GM13976 (cell line): Measurements from ENCODE around the gene NSMF.

Source experiments
- DNase-seq: peaks from one replicate; pipeline ENCODE4 v3.0.0; 2012; ENCODE audit warnings: low spot score
- in situ Hi-C: fragments of 300-500 bp; cut with MboI; formaldehyde crosslinking; loops from one replicate; pipeline ENCODE4 v1.12.0; 2022; ENCODE audit warnings: low sequenced_read_pairs, mixed read lengths, inconsistent platforms; ENCODE audit not compliant: unreplicated experiment
- TF ChIP-seq, protein P1 (sequence below): IDR thresholded peaks from 2 replicates; pipeline ENCODE4 v1.5.1; 2012; ENCODE audit warnings: borderline replicate concordance, mild to moderate bottlenecking; ENCODE audit not compliant: insufficient read depth; ENCODE audit errors: extremely low read depth, missing control alignments, control extremely low read depth

The NSMF gene

DNA sequence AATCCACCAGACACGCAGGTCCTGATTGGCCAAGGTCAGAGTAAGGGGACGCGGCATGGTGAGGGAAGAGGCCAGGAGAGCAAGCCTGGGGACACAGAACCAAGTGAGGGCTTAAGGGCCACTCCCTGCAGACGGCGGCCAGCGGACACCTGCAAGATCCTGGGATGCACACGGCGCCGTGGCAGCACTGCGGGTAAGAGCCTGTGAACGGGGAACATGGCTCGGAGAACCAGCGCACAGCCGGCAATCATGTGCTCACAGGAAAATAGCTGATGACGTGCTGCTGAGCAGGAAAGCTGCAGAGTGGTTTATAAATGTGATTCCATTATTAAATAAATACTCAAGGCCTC, 27.0 kb upstream of the NSMF start:
- TF ChIP-seq, protein P1, sequence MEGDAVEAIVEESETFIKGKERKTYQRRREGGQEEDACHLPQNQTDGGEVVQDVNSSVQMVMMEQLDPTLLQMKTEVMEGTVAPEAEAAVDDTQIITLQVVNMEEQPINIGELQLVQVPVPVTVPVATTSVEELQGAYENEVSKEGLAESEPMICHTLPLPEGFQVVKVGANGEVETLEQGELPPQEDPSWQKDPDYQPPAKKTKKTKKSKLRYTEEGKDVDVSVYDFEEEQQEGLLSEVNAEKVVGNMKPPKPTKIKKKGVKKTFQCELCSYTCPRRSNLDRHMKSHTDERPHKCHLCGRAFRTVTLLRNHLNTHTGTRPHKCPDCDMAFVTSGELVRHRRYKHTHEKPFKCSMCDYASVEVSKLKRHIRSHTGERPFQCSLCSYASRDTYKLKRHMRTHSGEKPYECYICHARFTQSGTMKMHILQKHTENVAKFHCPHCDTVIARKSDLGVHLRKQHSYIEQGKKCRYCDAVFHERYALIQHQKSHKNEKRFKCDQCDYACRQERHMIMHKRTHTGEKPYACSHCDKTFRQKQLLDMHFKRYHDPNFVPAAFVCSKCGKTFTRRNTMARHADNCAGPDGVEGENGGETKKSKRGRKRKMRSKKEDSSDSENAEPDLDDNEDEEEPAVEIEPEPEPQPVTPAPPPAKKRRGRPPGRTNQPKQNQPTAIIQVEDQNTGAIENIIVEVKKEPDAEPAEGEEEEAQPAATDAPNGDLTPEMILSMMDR: no peak
- DNase-seq: no peak
- in situ Hi-C loops: no loop called here

DNA sequence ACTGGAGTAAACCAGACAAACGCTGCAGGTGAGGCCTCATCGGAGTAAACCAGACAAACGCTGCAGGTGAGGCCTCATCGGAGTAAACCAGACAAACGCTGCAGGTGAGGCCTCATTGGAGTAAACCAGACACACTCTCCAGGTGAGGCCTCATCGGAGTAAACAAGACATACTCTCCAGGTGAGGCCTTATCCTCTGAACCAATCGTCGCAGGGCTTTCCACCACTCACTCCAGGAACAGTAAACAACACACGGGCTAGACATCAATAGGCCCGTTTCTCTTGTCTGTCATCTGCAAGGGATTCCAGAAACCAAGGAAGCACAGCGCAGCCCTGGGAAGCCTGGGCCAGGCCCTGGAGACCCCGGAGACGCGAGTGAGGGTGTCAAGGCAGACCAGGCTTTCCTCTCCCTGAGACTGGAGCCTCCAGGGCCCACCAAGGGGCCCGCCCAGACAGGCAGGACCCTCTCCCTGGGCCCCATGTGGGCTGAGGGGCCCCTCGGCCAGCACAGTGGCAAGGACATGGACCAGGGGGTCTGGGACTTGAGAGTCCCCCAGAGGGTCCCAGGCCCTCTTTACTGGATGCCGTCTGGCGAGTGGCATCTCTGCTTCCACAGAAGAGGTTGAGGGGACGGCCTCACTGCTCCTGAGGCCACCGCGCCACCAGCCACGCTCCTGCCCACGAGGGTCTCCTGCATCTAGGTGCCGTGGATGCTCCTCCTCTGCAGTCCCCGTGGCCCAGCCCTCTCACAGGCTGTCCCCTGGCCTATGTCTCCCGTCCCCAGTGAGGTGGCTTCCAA, 26.4 kb upstream of the NSMF start:
- TF ChIP-seq, protein P1: no peak
- in situ Hi-C loops: no loop called here

DNA sequence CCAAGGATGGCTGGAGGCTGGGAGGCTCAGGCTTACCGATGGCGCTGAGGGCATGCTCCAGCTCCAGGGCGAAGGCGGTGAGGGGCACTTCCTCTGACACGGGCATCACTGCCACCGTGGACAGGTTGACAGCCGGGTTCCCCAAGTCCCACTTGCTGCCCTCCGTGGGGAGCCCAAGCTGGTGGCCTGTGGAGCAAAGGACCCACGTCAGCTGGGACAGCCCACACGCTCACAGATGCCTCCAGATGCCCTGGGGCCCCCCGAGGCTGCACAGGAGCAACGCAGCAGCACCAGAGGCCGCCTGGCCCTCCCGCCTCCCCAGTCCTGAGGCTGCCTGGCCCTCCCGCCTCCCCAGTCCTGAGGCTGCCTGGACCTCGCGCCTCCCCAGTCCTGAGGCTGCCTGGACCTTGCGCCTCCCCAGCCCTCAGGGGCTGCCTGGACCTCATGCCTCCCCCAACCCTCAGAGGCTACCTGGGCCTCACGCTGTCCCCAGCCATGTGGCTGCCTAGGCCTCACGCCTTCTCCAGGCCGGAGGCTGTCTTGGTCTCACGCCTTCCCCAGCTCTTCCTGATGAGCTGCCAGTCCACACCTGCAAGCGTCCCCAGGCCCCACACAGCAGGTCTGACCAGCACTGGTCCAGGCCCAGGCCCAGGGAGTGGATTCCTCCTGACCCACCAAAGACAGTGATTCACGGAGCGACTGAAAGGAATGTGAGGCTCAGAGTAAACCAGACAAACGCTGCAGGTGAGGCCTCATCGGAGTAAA, 25.6 kb upstream of the NSMF start:
- TF ChIP-seq, protein P1: no peak
- in situ Hi-C loops: no loop called here
- no peak for DNase-seq

More for the DNA sequence above, 26.4 kb upstream of the NSMF start:
- DNase-seq: no peak

DNA sequence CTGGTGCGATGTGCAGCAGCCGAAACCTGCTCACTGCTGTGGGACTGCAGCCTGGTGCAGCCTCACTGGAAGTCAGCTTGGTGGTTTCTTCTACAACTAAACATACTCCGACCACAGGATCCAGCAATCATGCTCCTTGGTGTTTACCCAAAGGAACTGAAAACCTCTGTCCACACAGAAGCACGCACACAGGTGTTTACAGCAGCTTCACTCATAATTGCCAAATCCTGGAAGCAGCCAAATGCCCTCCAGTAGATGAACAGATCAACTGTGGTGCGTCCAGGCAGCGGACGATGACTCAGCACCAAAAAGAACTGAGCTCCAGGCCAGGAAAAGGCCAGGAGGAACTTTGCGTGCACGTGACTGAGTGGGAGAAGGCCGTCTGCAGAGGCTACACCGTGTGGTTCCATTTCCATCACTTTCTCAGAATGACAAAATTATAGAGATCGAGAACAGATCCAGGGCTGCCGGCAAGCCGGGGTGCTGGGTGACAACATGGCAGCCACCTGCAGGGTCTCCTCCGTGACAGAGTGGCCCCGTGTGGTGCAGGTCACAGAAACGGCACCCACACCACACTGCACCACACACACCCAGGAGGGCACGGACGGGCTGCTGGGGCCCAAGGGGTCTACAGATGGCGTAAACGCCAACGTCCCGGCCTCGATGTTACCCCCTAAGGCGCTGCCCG, 23.1 kb upstream of the NSMF start:
- in situ Hi-C loops: no loop called here
- TF ChIP-seq, protein P1: no peak

DNA sequence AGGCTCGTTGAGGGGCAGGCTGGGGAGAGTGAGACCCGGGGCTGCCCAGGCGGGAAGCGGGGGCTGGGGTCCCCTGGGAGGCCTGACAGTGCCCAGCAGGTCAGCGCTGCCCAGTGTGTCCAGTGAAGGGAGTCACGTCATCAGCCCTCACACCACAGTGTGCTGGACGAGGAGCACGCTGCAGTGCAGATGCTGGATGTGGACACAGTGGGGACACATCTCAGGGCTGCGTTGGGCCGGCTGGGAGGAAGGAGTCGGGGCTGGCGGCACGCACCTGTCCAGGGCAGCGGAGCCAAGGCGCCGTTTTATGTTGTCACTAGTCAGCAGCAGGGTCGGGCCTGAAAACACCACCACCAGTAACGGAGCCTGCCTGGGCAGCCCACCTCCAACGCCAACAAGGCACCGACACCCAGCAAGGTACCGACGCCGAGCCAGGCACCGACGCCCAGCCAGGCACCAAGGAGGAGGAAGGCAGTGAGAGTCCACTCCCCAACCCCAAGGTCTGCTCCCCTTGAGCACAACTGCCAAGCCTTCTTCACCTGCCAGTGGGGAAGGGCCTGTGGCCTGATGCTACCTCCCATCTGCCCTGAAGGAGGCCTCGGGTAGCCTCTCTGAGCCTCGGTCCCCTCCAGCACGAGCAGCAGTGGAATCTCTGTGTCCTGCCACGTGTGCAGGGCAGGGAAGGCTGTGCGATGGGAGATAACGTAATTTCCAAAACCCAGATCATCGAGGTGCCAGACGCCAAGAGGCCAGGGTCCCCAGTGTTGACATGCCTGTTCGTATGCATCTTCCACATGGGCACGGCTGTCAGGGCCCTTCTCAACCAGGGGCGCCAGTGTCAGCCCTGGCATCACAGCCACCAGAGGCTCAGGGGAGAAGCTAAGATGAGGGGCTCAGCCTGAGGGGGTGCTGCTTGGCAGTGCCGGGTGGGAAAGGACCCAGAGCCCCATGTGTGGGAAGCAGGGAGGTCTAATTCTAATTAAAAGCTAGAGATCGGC, 21.9 kb upstream of the NSMF start:
- DNase-seq: no peak
- in situ Hi-C loops: no loop called here
- TF ChIP-seq, protein P1: no peak

More for the DNA sequence above, 23.1 kb upstream of the NSMF start:
- no peak for DNase-seq
